GM12872 (cell line): Measurements from ENCODE around the gene ANXA4.

Experiments used
- TF ChIP-seq, protein P1 (sequence below): IDR thresholded peaks from 3 replicates; pipeline ENCODE4 v1.5.1; 2011; ENCODE audit warnings: low read depth, mild to moderate bottlenecking, low read length, moderate library complexity; ENCODE audit not compliant: insufficient read depth

The ANXA4 gene

GRCh38 chr2:69743847-69744264, 1.9 kb downstream of the ANXA4 start:
- TF ChIP-seq, protein P1, sequence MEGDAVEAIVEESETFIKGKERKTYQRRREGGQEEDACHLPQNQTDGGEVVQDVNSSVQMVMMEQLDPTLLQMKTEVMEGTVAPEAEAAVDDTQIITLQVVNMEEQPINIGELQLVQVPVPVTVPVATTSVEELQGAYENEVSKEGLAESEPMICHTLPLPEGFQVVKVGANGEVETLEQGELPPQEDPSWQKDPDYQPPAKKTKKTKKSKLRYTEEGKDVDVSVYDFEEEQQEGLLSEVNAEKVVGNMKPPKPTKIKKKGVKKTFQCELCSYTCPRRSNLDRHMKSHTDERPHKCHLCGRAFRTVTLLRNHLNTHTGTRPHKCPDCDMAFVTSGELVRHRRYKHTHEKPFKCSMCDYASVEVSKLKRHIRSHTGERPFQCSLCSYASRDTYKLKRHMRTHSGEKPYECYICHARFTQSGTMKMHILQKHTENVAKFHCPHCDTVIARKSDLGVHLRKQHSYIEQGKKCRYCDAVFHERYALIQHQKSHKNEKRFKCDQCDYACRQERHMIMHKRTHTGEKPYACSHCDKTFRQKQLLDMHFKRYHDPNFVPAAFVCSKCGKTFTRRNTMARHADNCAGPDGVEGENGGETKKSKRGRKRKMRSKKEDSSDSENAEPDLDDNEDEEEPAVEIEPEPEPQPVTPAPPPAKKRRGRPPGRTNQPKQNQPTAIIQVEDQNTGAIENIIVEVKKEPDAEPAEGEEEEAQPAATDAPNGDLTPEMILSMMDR: no peak

GRCh38 chr2:69744456-69744855, 2.5 kb downstream of the ANXA4 start:
- TF ChIP-seq, protein P1: no peak

DNA sequence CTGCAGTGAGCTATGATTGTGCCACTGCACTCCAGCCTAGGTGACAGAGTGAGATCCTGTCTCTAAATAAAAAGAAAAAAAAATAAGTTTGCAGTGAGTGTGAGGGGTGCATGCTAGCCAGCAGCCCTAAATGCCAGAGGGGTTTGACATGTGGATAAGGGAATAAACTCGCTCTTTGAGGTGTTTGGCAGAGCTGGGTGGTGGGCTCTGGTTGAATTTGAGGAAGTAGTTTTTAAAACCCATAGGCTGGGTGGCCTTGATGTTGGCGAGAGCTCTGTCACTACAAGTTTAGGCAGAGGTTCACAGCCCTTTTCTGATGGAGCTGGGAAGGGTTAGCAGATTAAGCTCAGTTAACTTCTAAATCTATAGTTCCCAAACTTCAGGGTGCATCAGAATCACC, 3.1 kb downstream of the ANXA4 start:
- TF ChIP-seq, protein P1: no peak

GRCh38 chr2:69750246-69750645, 8.3 kb downstream of the ANXA4 start:
- TF ChIP-seq, protein P1: no peak

GRCh38 chr2:69753659-69754363, 11.9 kb downstream of the ANXA4 start:
- TF ChIP-seq, protein P1: no peak

- TF ChIP-seq, protein P1: no peak
These were observed 12.7 kb downstream of the ANXA4 start for GRCh38 chr2:69754633-69755032.

- TF ChIP-seq, protein P1: no peak
These were observed 14.0 kb downstream of the ANXA4 start for GRCh38 chr2:69755862-69756467.
